HG02970 (cell line): Measurements from ENCODE around the gene MMRN2.
"Not testable (repeated sequence)": the region's sequence is repeated elsewhere in the genome, so short reads cannot be mapped to it uniquely, and the experiment has no call there.

ENCODE experiments used
- ATAC-seq: cut with Tn5 transposase; IDR thresholded peaks from one replicate; pipeline ENCODE4 v1.9.1; 2021; ENCODE audit warnings: mild to moderate bottlenecking, moderate library complexity, moderate number of reproducible peaks; ENCODE audit not compliant: unreplicated experiment, low FRiP score

Gene MMRN2

GRCh38 chr10:86958116-86958900 is 893 bp upstream of the MMRN2 start, which contains the start of gene SNCG:
SNCG (plus strand) TSS chr10:86958599; CDS start chr10:86958698, 99 bp downstream.
- no peak for ATAC-seq

DNA sequence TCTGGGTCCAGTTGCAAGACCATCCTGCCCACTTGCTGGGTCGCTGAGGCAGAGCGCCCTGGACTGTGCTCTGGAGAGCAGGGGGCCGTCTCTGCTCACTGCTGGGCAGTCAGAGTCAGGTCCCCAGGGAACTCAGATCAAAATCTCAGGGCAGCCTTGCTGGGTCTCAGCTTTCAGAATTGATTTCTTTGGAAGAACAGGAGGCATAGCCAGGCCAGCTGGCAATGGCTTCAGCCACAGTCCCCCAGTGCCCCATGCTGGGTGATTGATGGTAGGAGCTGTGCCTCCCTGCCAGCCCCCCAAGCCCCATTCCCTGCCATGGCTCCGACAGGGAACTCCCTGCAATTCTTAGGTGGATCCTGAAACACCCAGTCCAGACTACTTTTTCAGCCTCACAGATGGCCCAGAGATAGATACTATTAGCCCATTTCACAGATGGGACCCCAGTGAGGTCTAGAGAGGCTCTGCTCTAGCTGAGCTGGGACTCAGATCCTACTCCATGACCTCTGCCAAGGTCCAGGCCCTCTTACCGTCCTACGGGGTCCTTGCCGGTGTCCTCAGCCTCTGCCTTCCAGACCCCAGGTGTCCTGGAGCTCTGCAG is 467 bp downstream of the MMRN2 start:
- ATAC-seq, result no peak

DNA sequence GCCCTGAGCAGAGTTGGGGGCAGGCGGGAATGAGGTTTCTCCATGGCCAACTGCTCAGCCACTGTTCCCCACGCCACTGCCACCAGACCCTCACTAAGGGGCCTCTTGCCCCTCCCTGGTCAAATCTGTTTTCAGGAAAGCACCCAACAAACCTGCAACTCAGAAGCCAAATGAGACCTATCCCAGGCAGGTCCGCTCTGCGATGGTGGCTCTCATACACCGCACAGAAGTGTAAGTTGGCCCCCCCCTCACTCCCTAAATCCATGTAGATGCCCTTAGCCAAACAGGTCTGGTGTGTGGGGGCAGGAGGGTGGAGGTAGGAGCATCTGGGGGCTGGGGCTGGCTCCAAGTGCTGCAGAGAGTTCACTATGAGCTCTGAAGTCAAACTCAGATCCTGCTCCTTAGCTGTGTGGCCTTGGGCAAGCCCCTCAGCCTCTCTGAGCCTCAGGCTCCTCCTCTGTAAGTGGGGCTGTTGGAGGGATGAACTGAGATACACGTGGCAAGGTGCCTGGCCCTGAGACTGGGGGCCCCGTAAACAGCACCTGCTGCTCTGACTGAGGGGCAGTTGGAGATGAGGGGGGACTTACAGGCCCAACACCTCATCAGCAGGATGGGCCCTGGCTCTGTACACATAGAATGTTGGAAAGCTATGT is 1.1 kb downstream of the MMRN2 start:
- no peak for ATAC-seq

- no peak for ATAC-seq
Measured at GRCh38 chr10:86955501-86956194, 1.8 kb downstream of the MMRN2 start.

GRCh38 chr10:86954681-86955500 is 2.5 kb downstream of the MMRN2 start:
- no peak for ATAC-seq

GRCh38 chr10:86953747-86954680 is 3.4 kb downstream of the MMRN2 start:
- ATAC-seq, result no peak

DNA sequence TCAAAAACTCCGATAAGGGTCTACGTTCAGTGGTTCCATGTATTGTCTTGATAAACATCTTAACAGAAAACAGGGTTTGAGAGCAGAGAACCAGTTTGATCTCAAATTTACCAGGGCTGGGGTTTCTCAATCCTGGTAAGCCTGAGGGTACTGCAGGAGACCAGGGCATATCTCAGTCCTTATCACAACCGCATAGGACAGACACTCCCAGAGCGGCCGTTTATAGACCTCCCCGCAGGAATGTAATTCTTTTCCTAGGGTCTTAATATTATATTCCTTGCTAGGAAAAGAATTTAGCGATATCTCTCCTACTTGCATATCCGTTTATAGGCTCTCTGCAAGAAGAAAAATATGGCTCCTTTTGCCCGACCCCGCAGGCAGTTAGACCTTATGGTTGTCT is 4.7 kb downstream of the MMRN2 start:
- ATAC-seq, result not testable (repeated sequence)

DNA sequence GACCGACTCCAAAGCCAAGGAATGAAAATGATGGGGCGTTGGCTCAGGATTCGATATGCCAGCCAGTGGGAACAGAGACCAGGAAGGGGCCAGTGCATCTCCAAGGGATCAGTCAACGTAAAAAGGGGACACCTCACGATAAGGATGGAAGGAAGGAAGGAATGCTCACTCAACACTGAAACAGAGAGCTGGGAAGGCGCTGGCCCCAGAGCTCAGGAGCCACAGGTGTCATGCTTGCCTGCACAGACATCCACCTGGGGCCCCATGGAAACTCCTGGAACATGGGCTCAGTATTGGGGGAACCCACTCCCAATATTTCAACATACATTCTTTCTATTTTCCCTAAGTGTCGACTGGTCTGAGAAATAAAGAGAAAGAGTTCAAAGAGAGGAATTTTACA is 5.3 kb downstream of the MMRN2 start:
- ATAC-seq, result no peak

GRCh38 chr10:86951184-86951761 is 6.1 kb downstream of the MMRN2 start:
- no peak for ATAC-seq

GRCh38 chr10:86950349-86950748 is 7.1 kb downstream of the MMRN2 start:
- ATAC-seq, result no peak

GRCh38 chr10:86947806-86948205 is 9.6 kb downstream of the MMRN2 start:
- ATAC-seq, result not testable (repeated sequence)

DNA sequence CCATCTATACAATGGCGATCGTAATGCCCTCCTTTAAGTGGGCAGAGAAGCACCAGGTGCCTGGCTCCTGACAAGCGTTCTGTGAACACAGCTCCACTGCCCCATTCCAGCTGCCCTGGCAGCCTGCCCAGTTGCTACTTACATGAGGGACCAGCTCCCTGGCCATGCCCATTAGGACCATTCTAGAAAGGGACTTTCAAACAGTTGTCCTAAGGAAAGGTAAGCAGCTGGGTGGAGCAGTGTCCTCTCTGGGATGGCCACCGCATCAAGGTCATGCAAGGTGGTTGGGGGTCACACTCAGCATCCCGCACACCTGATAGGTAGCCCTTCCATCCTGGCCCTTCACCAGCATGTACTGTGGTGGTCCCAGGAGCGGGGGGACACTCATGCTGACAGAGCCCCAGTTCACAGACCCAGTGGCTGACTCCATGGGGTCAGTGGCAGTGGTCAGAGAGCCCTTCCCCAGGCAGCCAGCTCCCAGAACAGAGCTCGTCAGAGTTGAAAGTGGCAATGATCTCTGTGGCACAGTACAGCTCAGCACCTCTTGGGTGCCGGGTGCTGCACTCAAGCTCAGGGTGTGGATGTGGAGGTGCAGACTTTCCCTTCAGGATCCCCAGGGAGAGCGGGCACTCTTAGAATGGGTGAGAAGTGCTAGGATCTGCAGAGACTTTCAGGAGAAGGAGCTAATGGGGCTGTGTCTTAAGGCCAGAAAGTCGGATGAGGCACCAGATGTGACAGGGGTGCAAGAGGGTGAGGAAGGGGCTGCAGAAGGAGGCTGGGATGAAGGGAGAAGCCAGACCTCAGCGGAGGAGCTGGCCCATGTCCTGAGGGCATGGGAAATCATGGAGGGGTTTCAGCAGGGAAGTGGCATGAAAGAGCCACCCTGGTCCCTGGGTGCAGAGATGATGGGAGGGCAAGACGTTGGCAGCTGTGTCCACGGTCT is 10.9 kb downstream of the MMRN2 start:
- no peak for ATAC-seq

DNA sequence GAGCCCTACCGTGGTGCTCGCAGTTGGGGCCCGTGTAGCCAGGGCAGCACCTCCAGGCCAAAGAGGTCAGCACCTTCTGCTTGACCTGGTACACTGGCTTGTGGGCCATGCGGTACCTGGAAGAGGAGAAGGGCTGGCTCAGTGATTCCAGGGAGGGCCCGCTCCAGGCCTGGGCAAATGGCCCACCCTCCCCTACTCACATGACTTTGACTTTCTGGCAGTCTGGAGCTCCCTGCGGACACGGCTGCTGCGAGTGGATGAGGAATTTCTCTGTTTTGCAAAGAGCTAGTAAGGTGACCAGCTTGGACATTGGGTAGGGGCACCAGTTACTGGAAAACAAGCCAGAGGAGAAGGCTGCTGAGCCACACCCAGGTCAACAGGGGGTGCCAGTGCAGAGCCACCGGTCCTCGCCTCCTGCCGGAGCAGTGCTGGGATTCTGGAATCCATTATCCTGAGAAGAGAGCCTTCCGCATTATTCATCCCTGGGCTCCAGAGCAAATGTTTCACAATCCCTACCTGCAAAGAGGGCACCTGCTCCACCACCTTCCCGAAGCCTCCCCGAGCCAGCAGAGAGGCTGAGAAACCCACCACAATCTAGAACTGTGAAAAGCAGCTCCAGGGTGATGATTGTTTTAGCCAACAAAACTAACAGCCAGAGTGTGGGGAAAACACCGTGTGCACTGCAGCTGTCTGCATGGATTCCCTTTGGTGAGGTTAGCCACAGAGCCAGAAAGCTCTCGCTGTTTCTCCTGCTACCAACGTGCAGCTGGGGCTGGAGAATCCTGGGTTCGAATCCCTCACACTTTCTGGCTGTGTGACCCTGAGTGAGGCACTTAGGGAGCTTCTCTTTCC is 11.8 kb downstream of the MMRN2 start:
- ATAC-seq, result no peak

DNA sequence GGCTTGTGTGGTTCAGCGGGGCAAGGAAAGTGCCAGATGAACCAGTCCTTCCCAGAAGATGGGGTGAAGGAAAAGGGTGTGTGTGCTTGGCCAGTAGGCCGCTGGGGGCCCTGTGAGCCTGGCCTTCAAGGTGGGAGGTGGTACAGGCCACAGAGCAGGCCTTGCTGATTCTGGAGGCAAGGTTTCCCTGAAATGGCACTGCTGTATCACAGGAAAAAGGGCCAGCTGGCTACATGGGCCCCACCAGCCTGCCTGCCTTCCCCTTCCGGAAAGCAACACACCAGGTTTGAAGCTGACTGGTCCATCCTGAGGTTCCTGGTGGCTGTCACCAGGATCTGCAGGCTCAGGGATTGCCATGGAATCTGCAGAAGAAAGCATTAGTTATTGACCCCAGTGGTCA is 12.5 kb downstream of the MMRN2 start:
- no peak for ATAC-seq

GRCh38 chr10:86944471-86944870 is 12.9 kb downstream of the MMRN2 start:
- ATAC-seq, result no peak

- ATAC-seq, result no peak
Measured at GRCh38 chr10:86944031-86944419, 13.4 kb downstream of the MMRN2 start.
